Glutamatergic neuron (in vitro differentiated cells): ENCODE measurements around the gene TCHP. TPM values are rescaled to one million over a fixed set of nuclear protein-coding genes. Genes with fewer than 3 reads are reported as not detected.
A peak's percentile ranks its signal among the peaks of the same experiment; 100 is the strongest.

Experiments
- DNase-seq: peaks from one replicate; pipeline ENCODE4 v3.0.0; 2022
- H3K27ac Mint-ChIP-seq: one replicate; pipeline ENCODE4 v1.8.0; 2020; ENCODE audit warnings: mild to moderate bottlenecking, mixed read lengths, inconsistent platforms; ENCODE audit not compliant: unreplicated experiment
- H3K27me3 Mint-ChIP-seq: one replicate; pipeline ENCODE4 v1.8.0; 2020; ENCODE audit warnings: mild to moderate bottlenecking, moderate library complexity, mixed read lengths, inconsistent platforms; ENCODE audit not compliant: unreplicated experiment
- H3K36me3 Mint-ChIP-seq: one replicate; pipeline ENCODE4 v1.8.0; 2020; ENCODE audit warnings: mild to moderate bottlenecking, mixed read lengths, inconsistent platforms; ENCODE audit not compliant: unreplicated experiment
- H3K4me1 Mint-ChIP-seq: one replicate; pipeline ENCODE4 v1.8.0; 2020; ENCODE audit warnings: mild to moderate bottlenecking, low read depth, mixed read lengths, inconsistent platforms; ENCODE audit not compliant: unreplicated experiment
- H3K4me3 Mint-ChIP-seq: one replicate; pipeline ENCODE4 v1.8.0; 2020; ENCODE audit warnings: mild to moderate bottlenecking, mixed read lengths, inconsistent platforms; ENCODE audit not compliant: unreplicated experiment
- H3K9me3 Mint-ChIP-seq: one replicate; pipeline ENCODE4 v1.8.0; 2020; ENCODE audit warnings: mild to moderate bottlenecking, moderate library complexity, mixed read lengths, inconsistent platforms; ENCODE audit not compliant: unreplicated experiment
- total RNA-seq: library from RNA; stranded (reverse); fragmentation: NEBNext Ultra II Directional; extraction: Animal tissue kit (Norgen Biotek cat#: 25700); gene quantifications from one replicate; pipeline ENCODE4 v1.2.1, GENCODE V29; 2021; ENCODE audit not compliant: unreplicated experiment
- TF ChIP-seq, protein P1 (sequence below): fragments of 200-600 bp; sonication (generic); IDR thresholded peaks from one replicate; pipeline ENCODE4 v1.5.0; 2021; ENCODE audit not compliant: partially characterized antibody, unreplicated experiment

The TCHP gene
- total RNA-seq, 1 donor from 2014 or later, result 31.7 TPM

DNA sequence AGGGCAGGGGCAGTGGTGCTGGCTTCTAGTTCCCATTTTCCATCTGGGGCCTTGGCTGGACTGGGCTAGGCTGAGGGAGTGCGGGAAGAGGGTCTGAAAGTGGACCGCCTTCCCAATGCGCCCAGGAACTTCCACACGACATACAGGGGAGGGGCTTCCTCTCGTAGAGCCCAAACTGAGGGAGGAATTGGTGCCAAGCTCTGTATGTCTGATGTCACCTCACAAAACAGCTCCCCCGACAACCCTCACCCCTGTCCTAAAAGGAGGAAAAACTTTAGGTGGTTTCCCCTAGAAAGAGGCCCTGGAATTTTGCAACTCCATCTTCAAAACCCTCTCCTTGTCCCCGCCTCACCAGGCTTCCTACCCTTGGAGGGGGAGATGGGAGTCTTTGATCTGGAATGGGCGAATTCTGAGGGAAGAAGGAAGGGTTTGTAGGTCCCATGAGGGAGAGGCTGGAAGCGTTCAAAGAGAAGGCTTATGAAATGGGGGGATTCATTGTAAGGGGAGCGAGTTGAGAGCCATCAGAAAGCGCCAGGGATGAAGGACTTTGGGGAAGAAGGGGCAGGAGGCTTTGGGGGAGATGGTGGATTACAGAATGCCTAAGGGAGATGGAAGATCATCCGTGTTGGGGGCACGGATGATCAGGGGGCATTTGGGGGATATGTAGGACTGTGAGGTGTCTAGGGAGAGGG is 20.6 kb upstream of the TCHP start:
- H3K9me3 Mint-ChIP-seq, result peaks cover 14% of the 10 kb centered on the region
- H3K4me1 Mint-ChIP-seq, result peaks cover 32% of the 10 kb centered on the region
- H3K4me3 Mint-ChIP-seq, result peak overlapping the region; percentile 98
- H3K27me3 Mint-ChIP-seq, result peaks cover 13% of the 10 kb centered on the region
- H3K36me3 Mint-ChIP-seq, result peaks cover 6% of the 10 kb centered on the region
- TF ChIP-seq, protein P1, sequence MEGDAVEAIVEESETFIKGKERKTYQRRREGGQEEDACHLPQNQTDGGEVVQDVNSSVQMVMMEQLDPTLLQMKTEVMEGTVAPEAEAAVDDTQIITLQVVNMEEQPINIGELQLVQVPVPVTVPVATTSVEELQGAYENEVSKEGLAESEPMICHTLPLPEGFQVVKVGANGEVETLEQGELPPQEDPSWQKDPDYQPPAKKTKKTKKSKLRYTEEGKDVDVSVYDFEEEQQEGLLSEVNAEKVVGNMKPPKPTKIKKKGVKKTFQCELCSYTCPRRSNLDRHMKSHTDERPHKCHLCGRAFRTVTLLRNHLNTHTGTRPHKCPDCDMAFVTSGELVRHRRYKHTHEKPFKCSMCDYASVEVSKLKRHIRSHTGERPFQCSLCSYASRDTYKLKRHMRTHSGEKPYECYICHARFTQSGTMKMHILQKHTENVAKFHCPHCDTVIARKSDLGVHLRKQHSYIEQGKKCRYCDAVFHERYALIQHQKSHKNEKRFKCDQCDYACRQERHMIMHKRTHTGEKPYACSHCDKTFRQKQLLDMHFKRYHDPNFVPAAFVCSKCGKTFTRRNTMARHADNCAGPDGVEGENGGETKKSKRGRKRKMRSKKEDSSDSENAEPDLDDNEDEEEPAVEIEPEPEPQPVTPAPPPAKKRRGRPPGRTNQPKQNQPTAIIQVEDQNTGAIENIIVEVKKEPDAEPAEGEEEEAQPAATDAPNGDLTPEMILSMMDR, result no peak
- H3K27ac Mint-ChIP-seq, result peak overlapping the region; percentile 79
- no peak for DNase-seq

DNA sequence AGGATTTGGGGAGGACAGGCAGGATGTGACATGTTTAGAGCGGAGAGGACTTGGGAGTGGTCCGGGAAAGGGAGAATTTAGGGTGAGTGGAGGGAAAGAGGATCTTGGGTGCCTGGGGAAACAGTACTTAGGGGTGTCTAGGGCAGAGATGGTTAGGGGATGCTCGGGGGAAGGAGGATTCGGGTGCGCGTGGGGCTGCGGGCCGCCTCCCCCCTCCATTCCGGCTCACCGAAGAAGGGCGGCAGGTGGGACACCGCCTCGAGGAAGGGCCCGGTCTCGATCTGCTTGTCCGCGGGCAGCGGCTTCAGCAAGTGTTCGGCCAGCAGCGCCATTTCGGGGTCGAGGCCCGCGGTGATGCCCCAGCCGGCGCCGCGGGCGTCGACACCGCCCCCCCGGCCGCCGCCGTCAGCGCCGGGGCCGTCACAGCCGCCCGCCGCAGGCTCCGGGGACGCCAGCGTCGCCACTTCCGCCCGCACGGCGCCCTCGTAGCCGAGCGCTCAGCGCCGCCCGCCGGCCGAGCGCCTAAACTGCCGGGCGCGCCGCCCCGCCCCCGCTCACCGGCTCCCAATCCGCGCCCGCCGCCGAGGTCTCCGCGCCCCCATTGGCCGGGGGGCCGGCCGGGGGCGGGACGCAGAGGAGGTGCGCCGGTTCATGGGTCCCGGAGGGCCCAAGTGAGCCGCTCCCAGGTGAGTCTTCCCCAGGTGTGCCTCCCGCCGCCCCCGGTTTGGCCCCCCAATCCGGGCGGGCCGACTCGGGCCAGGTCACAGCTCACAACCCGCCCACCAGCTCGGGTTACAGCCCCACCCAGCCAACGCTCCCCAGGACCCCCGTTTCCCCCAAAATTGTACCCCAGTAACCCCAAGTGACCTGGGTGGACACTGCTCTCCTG is 19.8 kb upstream of the TCHP start, which contains the start of gene GLTP:
Gene GLTP, minus strand, starts transcription at position 499 of the 889 bp plus-strand sequence. Its CDS starts 167 bp downstream, at position 332.
- Mint-ChIP-seq H3K4me1 (peaks cover 27% of the 10 kb centered on the region), H3K27ac (peak within 1 kb of the TSS; percentile 79), H3K9me3 (peaks cover 14% of the 10 kb centered on the region), H3K27me3 (peaks cover 13% of the 10 kb centered on the region), H3K36me3 (peaks cover 6% of the 10 kb centered on the region), H3K4me3 (peak within 1 kb of the TSS; percentile 98)
- DNase-seq, result peak; percentile 90
- TF ChIP-seq, protein P1, result peak; percentile 47

DNA sequence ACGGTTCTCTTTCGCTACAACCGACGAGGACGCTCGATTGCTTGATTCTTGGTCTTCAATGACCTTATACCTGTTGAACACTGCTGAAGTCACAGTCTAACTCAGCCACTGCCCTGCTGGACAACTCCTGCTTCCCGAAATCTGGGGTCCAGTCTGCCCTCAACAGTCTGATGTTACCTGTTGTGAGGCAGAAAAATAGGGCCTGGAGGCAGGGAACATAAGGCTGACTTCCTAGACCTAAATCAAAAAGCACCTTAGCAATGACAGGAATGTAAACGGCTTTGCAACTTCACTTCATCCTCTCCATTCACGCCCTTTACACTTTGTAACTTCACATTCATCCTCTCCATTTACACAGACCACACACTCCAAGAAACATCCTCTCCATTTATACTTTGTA is 19.1 kb upstream of the TCHP start:
- H3K27ac Mint-ChIP-seq, result peak overlapping the region; percentile 67
- peaks cover 6% of the 10 kb centered on the region for H3K36me3 Mint-ChIP-seq
- H3K4me1 Mint-ChIP-seq, result peaks cover 24% of the 10 kb centered on the region
- TF ChIP-seq, protein P1, result no peak
- H3K9me3 Mint-ChIP-seq, result peaks cover 14% of the 10 kb centered on the region
- H3K4me3 Mint-ChIP-seq, result peak overlapping the region; percentile 92
- no peak for DNase-seq
- peaks cover 13% of the 10 kb centered on the region for H3K27me3 Mint-ChIP-seq

DNA sequence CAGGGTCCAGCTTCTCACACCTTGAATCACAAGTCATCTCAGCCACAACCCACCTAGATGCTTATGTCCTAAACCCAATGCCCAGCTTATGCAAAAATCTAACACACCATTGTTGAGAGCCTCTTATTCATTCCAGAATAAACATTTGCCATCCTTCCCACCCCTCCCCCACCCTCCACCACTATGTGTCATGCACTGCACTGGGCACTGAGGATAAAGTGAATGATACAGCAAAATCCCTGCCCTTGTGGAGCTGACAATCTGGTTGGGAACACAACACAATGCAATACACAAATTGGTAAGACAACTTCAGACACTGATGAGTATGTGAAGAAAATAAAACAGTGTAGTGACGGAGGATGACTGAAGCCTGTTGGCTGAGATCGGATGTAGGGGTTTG is 18.3 kb upstream of the TCHP start:
- H3K4me1 Mint-ChIP-seq, result peaks cover 24% of the 10 kb centered on the region
- H3K27me3 Mint-ChIP-seq, result peaks cover 15% of the 10 kb centered on the region
- no peak for DNase-seq
- H3K9me3 Mint-ChIP-seq, result peaks cover 14% of the 10 kb centered on the region
- no peak overlapping the region for H3K27ac Mint-ChIP-seq
- H3K4me3 Mint-ChIP-seq, result peak overlapping the region; percentile 92
- H3K36me3 Mint-ChIP-seq, result peaks cover 6% of the 10 kb centered on the region
- TF ChIP-seq, protein P1, result no peak
